ENCODE results near the gene KITLG. TPM values are rescaled to one million over a fixed set of nuclear protein-coding genes. Genes with fewer than 3 reads are reported as not detected.

Gene KITLG
- total RNA-seq, 1 experiment from 2014 or later: 4.6 TPM

- no peak overlapping the region for H3K27ac ChIP-seq (ENCODE audit: low read depth, low read length, poor library complexity, severe bottlenecking)
- H3K4me3 ChIP-seq (ENCODE audit: low read depth, low read length, poor library complexity, severe bottlenecking): no peak overlapping the region
- no peaks in the 10 kb centered on the region for H3K9me3 ChIP-seq (ENCODE audit: low read depth, low read length, poor library complexity, severe bottlenecking)
- no peaks in the 10 kb centered on the region for H3K27me3 ChIP-seq (replicated peaks; ENCODE audit: insufficient read depth, low read depth, low read length, poor library complexity)
- intact Hi-C loops (cut with micrococcal nuclease; ENCODE audit: unreplicated experiment): no loop called here
- CTCF ChIA-PET: no interaction called here
- no peaks in the 10 kb centered on the region for H3K36me3 ChIP-seq (ENCODE audit: insufficient read depth, low read length, poor library complexity, severe bottlenecking)
- no peak for TF ChIP-seq EZH2 (IDR thresholded peaks at IDR 0.05; ENCODE audit: borderline replicate concordance, low read depth, low read length, poor library complexity, severe bottlenecking)
- no peak for TF ChIP-seq CTCF (conservative IDR thresholded peaks at IDR 0.05; ENCODE audit: low read depth, low read length)
- POLR2A ChIA-PET (ENCODE audit: low non-redundant PET): interaction anchor here (0.7 kb wide), 1 partner anchor 10 kb away, joined by 7 read pairs; no protein-coding TSS in a partner anchor
- no peak for DNase-seq (ENCODE audit: low spot score)
- BruUV-seq (replicated peaks): no TSS peak
- H3K4me1 ChIP-seq (ENCODE audit: insufficient read depth, low read length, poor library complexity, severe bottlenecking): no peaks in the 10 kb centered on the region
Measured at GRCh38 chr12:88627501-88627900, 47.2 kb upstream of the KITLG start.

GRCh38 chr12:88625356-88625755, 45.1 kb upstream of the KITLG start:
- H3K27ac ChIP-seq (ENCODE audit: low read depth, low read length, poor library complexity, severe bottlenecking): no peak overlapping the region
- ChIA-PET CTCF (no interaction called here), POLR2A (ENCODE audit: low non-redundant PET) (no interaction called here)
- H3K4me1 ChIP-seq (ENCODE audit: insufficient read depth, low read length, poor library complexity, severe bottlenecking): no peaks in the 10 kb centered on the region
- no TSS peak for BruUV-seq (replicated peaks)
- no peaks in the 10 kb centered on the region for H3K27me3 ChIP-seq (replicated peaks; ENCODE audit: insufficient read depth, low read depth, low read length, poor library complexity)
- TF ChIP-seq CTCF (conservative IDR thresholded peaks at IDR 0.05; ENCODE audit: low read depth, low read length) (no peak), EZH2 (IDR thresholded peaks at IDR 0.05; ENCODE audit: borderline replicate concordance, low read depth, low read length, poor library complexity, severe bottlenecking) (no peak)
- no peaks in the 10 kb centered on the region for H3K9me3 ChIP-seq (ENCODE audit: low read depth, low read length, poor library complexity, severe bottlenecking)
- H3K36me3 ChIP-seq (ENCODE audit: insufficient read depth, low read length, poor library complexity, severe bottlenecking): no peaks in the 10 kb centered on the region
- H3K4me3 ChIP-seq (ENCODE audit: low read depth, low read length, poor library complexity, severe bottlenecking): no peak overlapping the region
- intact Hi-C loops (cut with micrococcal nuclease; ENCODE audit: unreplicated experiment): no loop called here
- DNase-seq (ENCODE audit: low spot score): no peak

GRCh38 chr12:88624911-88625310, 44.6 kb upstream of the KITLG start:
- no peaks in the 10 kb centered on the region for H3K4me1 ChIP-seq (ENCODE audit: insufficient read depth, low read length, poor library complexity, severe bottlenecking)
- DNase-seq (ENCODE audit: low spot score): no peak
- intact Hi-C loops (cut with micrococcal nuclease; ENCODE audit: unreplicated experiment): no loop called here
- no peaks in the 10 kb centered on the region for H3K36me3 ChIP-seq (ENCODE audit: insufficient read depth, low read length, poor library complexity, severe bottlenecking)
- TF ChIP-seq EZH2 (IDR thresholded peaks at IDR 0.05; ENCODE audit: borderline replicate concordance, low read depth, low read length, poor library complexity, severe bottlenecking) (no peak), CTCF (conservative IDR thresholded peaks at IDR 0.05; ENCODE audit: low read depth, low read length) (no peak)
- BruUV-seq (replicated peaks): no TSS peak
- POLR2A ChIA-PET (ENCODE audit: low non-redundant PET): no interaction called here
- no peak overlapping the region for H3K27ac ChIP-seq (ENCODE audit: low read depth, low read length, poor library complexity, severe bottlenecking)
- no peaks in the 10 kb centered on the region for H3K9me3 ChIP-seq (ENCODE audit: low read depth, low read length, poor library complexity, severe bottlenecking)
- CTCF ChIA-PET: no interaction called here
- no peaks in the 10 kb centered on the region for H3K27me3 ChIP-seq (replicated peaks; ENCODE audit: insufficient read depth, low read depth, low read length, poor library complexity)
- no peak overlapping the region for H3K4me3 ChIP-seq (ENCODE audit: low read depth, low read length, poor library complexity, severe bottlenecking)
